Measurements from ENCODE around the gene CPA1.

The CPA1 gene

DNA sequence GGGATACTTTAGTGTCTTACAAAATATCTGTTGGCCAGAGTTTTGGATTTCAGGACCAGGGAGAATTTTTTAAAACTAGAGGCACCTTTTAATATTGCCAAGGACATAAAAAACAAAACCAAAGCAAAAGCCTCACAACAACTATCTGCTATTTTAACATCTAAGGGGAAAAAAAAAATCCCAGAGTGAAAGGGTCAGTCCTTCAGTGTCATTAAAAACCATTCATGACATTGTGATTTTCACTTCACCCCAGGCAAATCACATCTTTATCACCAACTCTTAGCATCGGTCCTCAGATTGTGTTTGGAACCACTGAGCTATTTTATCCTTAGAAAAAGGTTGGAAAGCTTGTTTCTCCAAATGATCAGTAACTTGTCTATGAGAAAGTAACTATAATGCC lies 49.8 kb downstream of the CPA1 start:
- H3K4me2 ChIP-seq (ENCODE audit: low read depth, low read length, poor library complexity, severe bottlenecking), result no peak overlapping the region

GRCh38 chr7:130430841-130431666 lies 50.8 kb downstream of the CPA1 start:
- TF ChIP-seq EZH2phosphoT487 (conservative IDR thresholded peaks at IDR 0.05; ENCODE audit: low read length), result no peak
- TF ChIP-seq, protein P1, sequence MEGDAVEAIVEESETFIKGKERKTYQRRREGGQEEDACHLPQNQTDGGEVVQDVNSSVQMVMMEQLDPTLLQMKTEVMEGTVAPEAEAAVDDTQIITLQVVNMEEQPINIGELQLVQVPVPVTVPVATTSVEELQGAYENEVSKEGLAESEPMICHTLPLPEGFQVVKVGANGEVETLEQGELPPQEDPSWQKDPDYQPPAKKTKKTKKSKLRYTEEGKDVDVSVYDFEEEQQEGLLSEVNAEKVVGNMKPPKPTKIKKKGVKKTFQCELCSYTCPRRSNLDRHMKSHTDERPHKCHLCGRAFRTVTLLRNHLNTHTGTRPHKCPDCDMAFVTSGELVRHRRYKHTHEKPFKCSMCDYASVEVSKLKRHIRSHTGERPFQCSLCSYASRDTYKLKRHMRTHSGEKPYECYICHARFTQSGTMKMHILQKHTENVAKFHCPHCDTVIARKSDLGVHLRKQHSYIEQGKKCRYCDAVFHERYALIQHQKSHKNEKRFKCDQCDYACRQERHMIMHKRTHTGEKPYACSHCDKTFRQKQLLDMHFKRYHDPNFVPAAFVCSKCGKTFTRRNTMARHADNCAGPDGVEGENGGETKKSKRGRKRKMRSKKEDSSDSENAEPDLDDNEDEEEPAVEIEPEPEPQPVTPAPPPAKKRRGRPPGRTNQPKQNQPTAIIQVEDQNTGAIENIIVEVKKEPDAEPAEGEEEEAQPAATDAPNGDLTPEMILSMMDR (IDR thresholded peaks at IDR 0.05; ENCODE audit: insufficient read depth, low read length, poor library complexity, severe bottlenecking), result no peak
- H3K4me3 ChIP-seq (ENCODE audit: insufficient read depth, low read length, poor library complexity, severe bottlenecking), result no peak overlapping the region

More for the DNA sequence above, 49.8 kb downstream of the CPA1 start:
- Histone ChIP-seq H3F3A (ENCODE audit: insufficient read depth) (no peaks in the 10 kb centered on the region), H3K27me3 (ENCODE audit: low read length) (no peaks in the 10 kb centered on the region), H3K9ac (ENCODE audit: low read length) (no peak overlapping the region), H3K36me3 (ENCODE audit: low read length) (0 out of 2 replicates have a peak, but pooled peaks cover 4% of the 10 kb centered on the region), H3K4me3 (ENCODE audit: insufficient read depth, low read length, poor library complexity, severe bottlenecking) (no peak overlapping the region), H3K9me2 (replicated peaks; ENCODE audit: insufficient read depth, low read length) (no peaks in the 10 kb centered on the region), H3K9me3 (ENCODE audit: insufficient read depth, low read length) (no peaks in the 10 kb centered on the region), H2AFZ (ENCODE audit: low read depth, low read length, severe bottlenecking) (no peak overlapping the region), H4K20me1 (ENCODE audit: low read depth, low read length) (no peaks in the 10 kb centered on the region), H3K79me2 (ENCODE audit: insufficient read depth, low read length) (peaks cover 10% of the 10 kb centered on the region; the same call in 1 of the 2 replicates), H3K27ac (ENCODE audit: low read depth, low read length) (no peak overlapping the region)
- TF ChIP-seq, protein P1 (IDR thresholded peaks at IDR 0.05; ENCODE audit: insufficient read depth, low read length, poor library complexity, severe bottlenecking), result no peak
- no peak for TF ChIP-seq EZH2phosphoT487 (conservative IDR thresholded peaks at IDR 0.05; ENCODE audit: low read length)

DNA sequence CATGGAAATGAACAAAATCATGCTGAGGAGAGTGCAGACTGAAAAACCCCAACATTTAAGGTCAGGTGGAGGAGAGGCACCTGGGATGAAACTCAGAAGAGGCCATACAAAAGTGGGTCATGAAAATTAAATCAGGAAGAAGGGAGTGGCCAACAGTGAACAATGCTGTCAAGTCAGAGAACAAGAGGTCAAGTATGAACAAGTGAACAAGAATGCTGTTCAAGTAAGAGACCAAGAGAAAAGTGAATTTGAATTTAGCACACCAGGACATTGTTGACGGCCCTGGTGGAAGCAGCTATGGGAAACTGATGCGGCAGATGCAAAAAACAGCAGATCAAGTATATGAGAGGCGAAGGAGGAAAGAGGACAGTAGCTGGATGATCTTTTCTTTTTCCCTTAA lies 52.6 kb downstream of the CPA1 start:
- H3K79me2 ChIP-seq (ENCODE audit: insufficient read depth, low read length), result peaks cover 10% of the 10 kb centered on the region; the same call in 1 of the 2 replicates
- H3K9me3 ChIP-seq (ENCODE audit: insufficient read depth, low read length), result no peaks in the 10 kb centered on the region
- no peaks in the 10 kb centered on the region for H4K20me1 ChIP-seq (ENCODE audit: low read depth, low read length)
- no peak for TF ChIP-seq EZH2phosphoT487 (conservative IDR thresholded peaks at IDR 0.05; ENCODE audit: low read length)
- TF ChIP-seq, protein P1 (IDR thresholded peaks at IDR 0.05; ENCODE audit: insufficient read depth, low read length, poor library complexity, severe bottlenecking), result no peak
- 0 out of 2 replicates have a peak, but pooled peaks cover 5% of the 10 kb centered on the region for H3K36me3 ChIP-seq (ENCODE audit: low read length)
- H3K9me2 ChIP-seq (replicated peaks; ENCODE audit: insufficient read depth, low read length), result no peaks in the 10 kb centered on the region
- H3K4me3 ChIP-seq (ENCODE audit: insufficient read depth, low read length, poor library complexity, severe bottlenecking), result no peak overlapping the region
- H3K4me2 ChIP-seq (ENCODE audit: low read depth, low read length, poor library complexity, severe bottlenecking), result no peak overlapping the region
- no peak overlapping the region for H3K27ac ChIP-seq (ENCODE audit: low read depth, low read length)
- no peaks in the 10 kb centered on the region for H3F3A ChIP-seq (ENCODE audit: insufficient read depth)
- H3K27me3 ChIP-seq (ENCODE audit: low read length), result no peaks in the 10 kb centered on the region
- H3K9ac ChIP-seq (ENCODE audit: low read length), result no peak overlapping the region
- H2AFZ ChIP-seq (ENCODE audit: low read depth, low read length, severe bottlenecking), result no peak overlapping the region

More at GRCh38 chr7:130430841-130431666, 50.8 kb downstream of the CPA1 start:
- peaks cover 10% of the 10 kb centered on the region; the same call in 1 of the 2 replicates for H3K79me2 ChIP-seq (ENCODE audit: insufficient read depth, low read length)
- H3K36me3 ChIP-seq (ENCODE audit: low read length), result 0 out of 2 replicates have a peak, but pooled peaks cover 5% of the 10 kb centered on the region
- no peaks in the 10 kb centered on the region for H3K27me3 ChIP-seq (ENCODE audit: low read length)
- no peak overlapping the region for H2AFZ ChIP-seq (ENCODE audit: low read depth, low read length, severe bottlenecking)
- H3K9me3 ChIP-seq (ENCODE audit: insufficient read depth, low read length), result no peaks in the 10 kb centered on the region
- no peak overlapping the region for H3K4me2 ChIP-seq (ENCODE audit: low read depth, low read length, poor library complexity, severe bottlenecking)
- no peaks in the 10 kb centered on the region for H3F3A ChIP-seq (ENCODE audit: insufficient read depth)
- no peaks in the 10 kb centered on the region for H3K9me2 ChIP-seq (replicated peaks; ENCODE audit: insufficient read depth, low read length)
- no peaks in the 10 kb centered on the region for H4K20me1 ChIP-seq (ENCODE audit: low read depth, low read length)
- no peak overlapping the region for H3K9ac ChIP-seq (ENCODE audit: low read length)
- no peak overlapping the region for H3K27ac ChIP-seq (ENCODE audit: low read depth, low read length)
